Choroid plexus epithelial cell (primary cell): Measurements from ENCODE around the gene SNAP47.

Source experiments
- DNase-seq: peaks from one replicate; pipeline ENCODE4 v3.0.0-alpha.2; 2010; ENCODE audit warnings: low read depth
- H3K4me3 ChIP-seq: 2 replicates; pipeline ENCODE4 v1.5.1; 2011; ENCODE audit warnings: low read depth, mild to moderate bottlenecking, control low read depth, low read length, moderate library complexity
- CTCF ChIP-seq: conservative IDR thresholded peaks from 2 replicates; pipeline ENCODE4 v1.5.1; 2011; ENCODE audit warnings: low read depth, mild to moderate bottlenecking, control low read depth, inconsistent platforms, low read length, moderate library complexity

The SNAP47 gene

GRCh38 chr1:227774051-227774731, 39.0 kb downstream of the SNAP47 start:
- DNase-seq: no peak
- H3K4me3 ChIP-seq: no peak overlapping the region
- no peak for TF ChIP-seq CTCF

GRCh38 chr1:227774821-227775661, 39.8 kb downstream of the SNAP47 start:
- DNase-seq: no peak
- no peak overlapping the region for H3K4me3 ChIP-seq
- no peak for TF ChIP-seq CTCF

GRCh38 chr1:227775841-227776240, 40.6 kb downstream of the SNAP47 start:
- no peak for TF ChIP-seq CTCF
- no peak for DNase-seq

GRCh38 chr1:227776331-227776771, 41.1 kb downstream of the SNAP47 start:
- peak; percentile 60 for DNase-seq
- H3K4me3 ChIP-seq: no peak overlapping the region
- no peak for TF ChIP-seq CTCF

More at GRCh38 chr1:227775841-227776240, 40.6 kb downstream of the SNAP47 start:
- no peak overlapping the region for H3K4me3 ChIP-seq

- no peak overlapping the region for H3K4me3 ChIP-seq
- TF ChIP-seq CTCF: no peak
- no peak for DNase-seq
Measured at GRCh38 chr1:227777156-227777555, 41.9 kb downstream of the SNAP47 start.

- TF ChIP-seq CTCF: no peak
- H3K4me3 ChIP-seq: no peak overlapping the region
- no peak for DNase-seq
Measured at GRCh38 chr1:227777646-227778045, 42.4 kb downstream of the SNAP47 start.
